SK-N-SH treated with all-trans-retinoic acid at 6 μM for 48 hours (cell line): ENCODE results near the gene CDYL.

Experiments used
- ATAC-seq: fragments of 200-7000 bp; cut with Tn5 transposase; 3 replicates; pipeline ENCODE4 v1.9.1; 2020; ENCODE audit warnings: mild to moderate bottlenecking, moderate library complexity
- ARNTL ChIP-seq: fragments of 450-650 bp; formaldehyde crosslinking; IDR thresholded peaks from 2 replicates; pipeline ENCODE4 v1.5.0; 2020; ENCODE audit warnings: low read depth, mild to moderate bottlenecking, moderate library complexity, borderline replicate concordance
- BACH2 ChIP-seq: fragments of 250-450 bp; sonication (Bioruptor Pico); IDR thresholded peaks from 2 replicates; pipeline ENCODE4 v1.9.0; 2021; ENCODE audit warnings: mild to moderate bottlenecking, borderline replicate concordance
- CSDC2 ChIP-seq: fragments of 250-450 bp; sonication (Bioruptor Pico); IDR thresholded peaks from 2 replicates; pipeline ENCODE4 v1.5.0; 2020; ENCODE audit warnings: mild to moderate bottlenecking, moderate library complexity
- ESRRG ChIP-seq: fragments of 250-450 bp; sonication (Bioruptor Pico); IDR thresholded peaks from 2 replicates; pipeline ENCODE4 v1.6.1; 2021; ENCODE audit warnings: mild to moderate bottlenecking
- GLIS3 ChIP-seq: fragments of 250-450 bp; sonication (Bioruptor Pico); IDR thresholded peaks from 2 replicates; pipeline ENCODE4 v1.5.0; 2020; ENCODE audit warnings: mild to moderate bottlenecking, moderate library complexity
- ISL1 ChIP-seq: fragments of 250-450 bp; sonication (Bioruptor Pico); IDR thresholded peaks from 2 replicates; pipeline ENCODE4 v2.1.2; 2022; ENCODE audit warnings: mild to moderate bottlenecking, moderate library complexity
- OSR1 ChIP-seq: fragments of 250-450 bp; sonication (Bioruptor Pico); IDR thresholded peaks from 2 replicates; pipeline ENCODE4 v1.8.0; 2022; ENCODE audit warnings: moderate library complexity, mild to moderate bottlenecking, inconsistent platforms
- PPARA ChIP-seq: fragments of 250-450 bp; sonication (Bioruptor Pico); IDR thresholded peaks from 2 replicates; pipeline ENCODE4 v1.5.0; 2020; ENCODE audit warnings: mild to moderate bottlenecking, borderline replicate concordance
- RARB ChIP-seq: fragments of 250-450 bp; sonication (Bioruptor Pico); IDR thresholded peaks from 2 replicates; pipeline ENCODE4 v1.8.0; 2021; ENCODE audit warnings: mild to moderate bottlenecking, moderate library complexity
- SNAI2 ChIP-seq: fragments of 250-450 bp; sonication (Bioruptor Pico); IDR thresholded peaks from 2 replicates; pipeline ENCODE4 v1.5.0; 2020; ENCODE audit warnings: mild to moderate bottlenecking, moderate library complexity
- TCF4 ChIP-seq: fragments of 250-450 bp; sonication (Bioruptor Pico); IDR thresholded peaks from 2 replicates; pipeline ENCODE4 v1.8.0; 2021; ENCODE audit warnings: mild to moderate bottlenecking, moderate library complexity, borderline replicate concordance
- TOX ChIP-seq: fragments of 250-450 bp; sonication (Bioruptor Pico); IDR thresholded peaks from 2 replicates; pipeline ENCODE4 v1.8.0; 2021; ENCODE audit warnings: mild to moderate bottlenecking, moderate library complexity, borderline replicate concordance
- ZC3H10 ChIP-seq: fragments of 250-450 bp; sonication (Bioruptor Pico); IDR thresholded peaks from 2 replicates; pipeline ENCODE4 v1.5.1; 2021; ENCODE audit warnings: mild to moderate bottlenecking, moderate library complexity
- ZFP3 ChIP-seq: fragments of 250-450 bp; sonication (Bioruptor Pico); IDR thresholded peaks from 2 replicates; pipeline ENCODE4 v1.5.0; 2020; ENCODE audit warnings: mild to moderate bottlenecking, moderate library complexity
- ZFP30 ChIP-seq: fragments of 450-650 bp; formaldehyde crosslinking; IDR thresholded peaks from 2 replicates; pipeline ENCODE4 v1.5.0; 2022; ENCODE audit warnings: mild to moderate bottlenecking, moderate library complexity
- ZNF565 ChIP-seq: fragments of 450-650 bp; formaldehyde crosslinking; conservative IDR thresholded peaks from 2 replicates; pipeline ENCODE4 v1.5.0; 2020; ENCODE audit warnings: low read depth, mild to moderate bottlenecking, moderate library complexity
- ZNF70 ChIP-seq: fragments of 450-650 bp; formaldehyde crosslinking; IDR thresholded peaks from 2 replicates; pipeline ENCODE4 v1.5.0; 2020; ENCODE audit warnings: mild to moderate bottlenecking, moderate library complexity
- ZNF8 ChIP-seq: fragments of 450-650 bp; formaldehyde crosslinking; IDR thresholded peaks from 2 replicates; pipeline ENCODE4 v1.5.0; 2020; ENCODE audit warnings: mild to moderate bottlenecking, moderate library complexity
- TF ChIP-seq, protein P1 (sequence below): fragments of 250-450 bp; sonication (Bioruptor Pico); IDR thresholded peaks from 2 replicates; pipeline ENCODE4 v1.5.1; 2021; ENCODE audit warnings: mild to moderate bottlenecking, moderate library complexity
- TF ChIP-seq, protein P2 (sequence below): fragments of 250-450 bp; sonication (Bioruptor Pico); IDR thresholded peaks from 2 replicates; pipeline ENCODE4 v1.5.1; 2020; ENCODE audit warnings: low read depth, mild to moderate bottlenecking, moderate library complexity
- TF ChIP-seq, protein P3 (sequence below): fragments of 250-450 bp; sonication (Bioruptor Pico); IDR thresholded peaks from 2 replicates; pipeline ENCODE4 v1.8.0; 2020; ENCODE audit warnings: mild to moderate bottlenecking, moderate library complexity, borderline replicate concordance
- TF ChIP-seq, protein P4 (sequence below): fragments of 250-450 bp; sonication (Bioruptor Pico); IDR thresholded peaks from 2 replicates; pipeline ENCODE4 v1.8.0; 2021; ENCODE audit warnings: low read depth, mild to moderate bottlenecking, moderate library complexity, borderline replicate concordance

Gene CDYL

DNA sequence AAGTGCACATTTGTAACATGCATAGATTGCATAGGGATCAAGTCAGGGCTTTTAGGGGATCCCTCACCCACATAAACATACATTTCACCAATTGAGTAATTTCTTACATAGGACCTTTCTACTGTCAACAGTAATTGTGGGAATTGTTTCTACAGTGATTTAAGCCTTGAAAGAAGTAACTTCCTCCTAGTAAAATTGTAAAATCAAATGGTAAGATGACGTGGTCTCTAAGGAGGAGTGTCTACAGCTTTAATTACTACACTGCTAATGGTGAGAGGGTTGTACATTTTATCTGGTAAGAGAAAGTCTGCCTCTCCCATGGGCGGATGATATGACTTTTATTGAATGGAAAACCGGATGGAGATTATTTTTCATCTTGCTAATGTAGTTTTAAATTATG is 129.6 kb downstream of the CDYL start (continued):
- TF ChIP-seq, protein P1, sequence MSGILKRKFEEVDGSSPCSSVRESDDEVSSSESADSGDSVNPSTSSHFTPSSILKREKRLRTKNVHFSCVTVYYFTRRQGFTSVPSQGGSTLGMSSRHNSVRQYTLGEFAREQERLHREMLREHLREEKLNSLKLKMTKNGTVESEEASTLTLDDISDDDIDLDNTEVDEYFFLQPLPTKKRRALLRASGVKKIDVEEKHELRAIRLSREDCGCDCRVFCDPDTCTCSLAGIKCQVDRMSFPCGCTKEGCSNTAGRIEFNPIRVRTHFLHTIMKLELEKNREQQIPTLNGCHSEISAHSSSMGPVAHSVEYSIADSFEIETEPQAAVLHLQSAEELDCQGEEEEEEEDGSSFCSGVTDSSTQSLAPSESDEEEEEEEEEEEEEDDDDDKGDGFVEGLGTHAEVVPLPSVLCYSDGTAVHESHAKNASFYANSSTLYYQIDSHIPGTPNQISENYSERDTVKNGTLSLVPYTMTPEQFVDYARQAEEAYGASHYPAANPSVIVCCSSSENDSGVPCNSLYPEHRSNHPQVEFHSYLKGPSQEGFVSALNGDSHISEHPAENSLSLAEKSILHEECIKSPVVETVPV (CRISPR knock-in tag), result no peak

DNA sequence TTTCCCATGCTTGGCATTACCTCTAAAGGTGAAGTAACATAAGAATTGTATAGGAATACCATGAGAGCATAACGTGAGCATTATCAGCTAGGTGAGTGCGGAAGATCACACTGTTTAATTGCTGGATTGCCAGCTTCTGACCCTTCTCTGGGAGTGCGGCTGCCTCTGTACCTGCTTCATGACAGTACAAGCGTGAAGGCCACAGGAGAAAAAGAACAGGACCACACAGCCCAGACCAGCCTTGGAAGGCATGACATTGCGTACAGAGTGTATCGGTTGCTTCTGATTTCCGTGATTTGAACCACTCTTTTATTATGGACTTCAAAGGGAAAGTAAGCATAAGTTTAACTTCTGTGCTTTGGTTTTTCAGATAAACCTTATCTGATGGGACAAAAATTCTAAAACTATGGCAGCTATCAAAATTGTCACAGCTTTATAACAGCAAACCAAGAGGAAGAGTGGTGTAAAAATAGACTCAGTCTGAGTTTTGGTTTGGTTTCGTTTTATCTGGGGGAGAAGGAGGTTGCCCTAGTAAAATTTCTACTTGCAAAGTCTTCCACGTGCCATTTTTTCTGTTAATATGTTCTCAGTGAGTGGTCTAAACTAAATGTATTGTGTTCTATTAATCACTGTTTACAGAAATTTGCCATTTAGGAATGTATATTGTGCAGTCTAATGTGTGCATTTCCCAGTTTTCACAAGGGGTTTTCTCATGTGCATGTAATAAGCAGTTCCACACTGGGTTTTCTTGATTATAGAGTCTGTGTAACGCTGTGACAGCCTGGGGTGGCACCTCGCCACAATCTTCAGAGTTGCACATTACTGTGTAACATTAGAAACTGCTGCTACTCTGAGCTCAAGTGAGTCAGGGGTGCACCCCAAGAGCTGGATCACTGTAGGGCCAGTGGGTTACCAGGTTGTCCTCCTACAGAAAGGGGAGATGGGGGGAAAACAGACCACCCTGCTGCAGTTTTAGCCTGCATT is 130.4 kb downstream of the CDYL start:
- ATAC-seq, result no peak
- TF ChIP-seq, protein P2, sequence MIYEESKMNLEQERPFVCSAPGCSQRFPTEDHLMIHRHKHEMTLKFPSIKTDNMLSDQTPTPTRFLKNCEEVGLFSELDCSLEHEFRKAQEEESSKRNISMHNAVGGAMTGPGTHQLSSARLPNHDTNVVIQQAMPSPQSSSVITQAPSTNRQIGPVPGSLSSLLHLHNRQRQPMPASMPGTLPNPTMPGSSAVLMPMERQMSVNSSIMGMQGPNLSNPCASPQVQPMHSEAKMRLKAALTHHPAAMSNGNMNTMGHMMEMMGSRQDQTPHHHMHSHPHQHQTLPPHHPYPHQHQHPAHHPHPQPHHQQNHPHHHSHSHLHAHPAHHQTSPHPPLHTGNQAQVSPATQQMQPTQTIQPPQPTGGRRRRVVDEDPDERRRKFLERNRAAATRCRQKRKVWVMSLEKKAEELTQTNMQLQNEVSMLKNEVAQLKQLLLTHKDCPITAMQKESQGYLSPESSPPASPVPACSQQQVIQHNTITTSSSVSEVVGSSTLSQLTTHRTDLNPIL (CRISPR knock-in tag), result no peak

DNA sequence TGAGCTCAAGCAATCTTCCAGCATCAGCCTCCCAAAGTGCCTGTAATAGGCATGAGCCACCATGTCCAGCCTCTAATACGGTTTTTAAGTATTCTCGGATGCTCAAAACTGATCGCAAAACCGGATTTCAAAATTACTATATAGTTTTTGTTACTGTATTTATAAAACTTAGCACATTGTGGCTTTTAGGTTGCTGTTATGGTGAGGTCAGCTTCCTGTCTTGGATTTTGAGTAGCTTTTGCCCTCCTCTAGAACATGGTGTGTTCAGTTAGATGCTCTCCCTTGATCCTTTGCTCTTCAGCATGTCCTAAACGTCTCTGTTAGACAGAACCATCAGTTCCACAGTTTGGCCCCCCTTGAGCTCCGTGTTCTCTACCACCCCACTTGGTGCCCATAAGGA is 131.4 kb downstream of the CDYL start:
- TF ChIP-seq ZNF565 (CRISPR knock-in tag), result no peak
- TF ChIP-seq ZNF8 (CRISPR knock-in tag), result no peak
- TF ChIP-seq ZNF70 (CRISPR knock-in tag), result no peak
- TF ChIP-seq ESRRG (CRISPR knock-in tag), result no peak
- no peak for TF ChIP-seq ARNTL (CRISPR knock-in tag)
- no peak for TF ChIP-seq TOX
- TF ChIP-seq, protein P3, sequence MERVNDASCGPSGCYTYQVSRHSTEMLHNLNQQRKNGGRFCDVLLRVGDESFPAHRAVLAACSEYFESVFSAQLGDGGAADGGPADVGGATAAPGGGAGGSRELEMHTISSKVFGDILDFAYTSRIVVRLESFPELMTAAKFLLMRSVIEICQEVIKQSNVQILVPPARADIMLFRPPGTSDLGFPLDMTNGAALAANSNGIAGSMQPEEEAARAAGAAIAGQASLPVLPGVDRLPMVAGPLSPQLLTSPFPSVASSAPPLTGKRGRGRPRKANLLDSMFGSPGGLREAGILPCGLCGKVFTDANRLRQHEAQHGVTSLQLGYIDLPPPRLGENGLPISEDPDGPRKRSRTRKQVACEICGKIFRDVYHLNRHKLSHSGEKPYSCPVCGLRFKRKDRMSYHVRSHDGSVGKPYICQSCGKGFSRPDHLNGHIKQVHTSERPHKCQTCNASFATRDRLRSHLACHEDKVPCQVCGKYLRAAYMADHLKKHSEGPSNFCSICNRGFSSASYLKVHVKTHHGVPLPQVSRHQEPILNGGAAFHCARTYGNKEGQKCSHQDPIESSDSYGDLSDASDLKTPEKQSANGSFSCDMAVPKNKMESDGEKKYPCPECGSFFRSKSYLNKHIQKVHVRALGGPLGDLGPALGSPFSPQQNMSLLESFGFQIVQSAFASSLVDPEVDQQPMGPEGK (CRISPR knock-in tag), result no peak
- no peak for TF ChIP-seq ISL1 (CRISPR knock-in tag)
- TF ChIP-seq, protein P2 (CRISPR knock-in tag), result no peak
- no peak for TF ChIP-seq PPARA (CRISPR knock-in tag)
- no peak for TF ChIP-seq CSDC2
- TF ChIP-seq, protein P4, sequence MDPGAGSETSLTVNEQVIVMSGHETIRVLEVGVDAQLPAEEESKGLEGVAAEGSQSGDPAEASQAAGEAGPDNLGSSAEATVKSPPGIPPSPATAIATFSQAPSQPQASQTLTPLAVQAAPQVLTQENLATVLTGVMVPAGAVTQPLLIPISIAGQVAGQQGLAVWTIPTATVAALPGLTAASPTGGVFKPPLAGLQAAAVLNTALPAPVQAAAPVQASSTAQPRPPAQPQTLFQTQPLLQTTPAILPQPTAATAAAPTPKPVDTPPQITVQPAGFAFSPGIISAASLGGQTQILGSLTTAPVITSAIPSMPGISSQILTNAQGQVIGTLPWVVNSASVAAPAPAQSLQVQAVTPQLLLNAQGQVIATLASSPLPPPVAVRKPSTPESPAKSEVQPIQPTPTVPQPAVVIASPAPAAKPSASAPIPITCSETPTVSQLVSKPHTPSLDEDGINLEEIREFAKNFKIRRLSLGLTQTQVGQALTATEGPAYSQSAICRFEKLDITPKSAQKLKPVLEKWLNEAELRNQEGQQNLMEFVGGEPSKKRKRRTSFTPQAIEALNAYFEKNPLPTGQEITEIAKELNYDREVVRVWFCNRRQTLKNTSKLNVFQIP (CRISPR knock-in tag), result no peak
- TF ChIP-seq TCF4, result no peak
- TF ChIP-seq BACH2 (CRISPR knock-in tag), result no peak
- TF ChIP-seq GLIS3 (CRISPR knock-in tag), result no peak
- TF ChIP-seq, protein P1 (CRISPR knock-in tag), result no peak
- no peak for TF ChIP-seq OSR1 (CRISPR knock-in tag)
- TF ChIP-seq, all 23 proteins: peak for 0
- ATAC-seq, result no peak

DNA sequence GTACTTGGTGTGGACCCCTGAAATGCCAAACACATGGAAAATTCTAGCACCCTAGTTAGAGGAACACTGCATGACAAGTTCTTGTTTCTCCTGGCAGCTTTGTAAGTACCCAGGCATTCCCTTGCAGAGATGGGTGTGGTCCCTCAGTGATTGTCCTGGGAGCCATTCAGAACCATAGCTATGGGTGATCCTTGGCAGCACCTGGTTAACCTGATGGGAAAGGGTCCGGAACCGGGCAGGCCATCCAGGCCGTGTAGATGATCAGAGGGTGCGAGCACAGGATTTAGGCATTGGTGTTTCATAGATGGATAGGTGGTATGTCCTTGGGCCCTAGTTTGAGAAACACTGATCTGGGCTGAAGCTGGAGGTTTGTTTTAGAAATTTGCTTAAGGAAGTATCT is 131.9 kb downstream of the CDYL start:
- ATAC-seq, result no peak
- TF ChIP-seq GLIS3 (CRISPR knock-in tag), result no peak
- TF ChIP-seq, protein P3 (CRISPR knock-in tag), result no peak
- TF ChIP-seq, protein P4 (CRISPR knock-in tag), result no peak
- TF ChIP-seq ZNF70 (CRISPR knock-in tag), result no peak
- TF ChIP-seq ZFP30 (CRISPR knock-in tag), result no peak
- no peak for TF ChIP-seq ZC3H10 (CRISPR knock-in tag)
- TF ChIP-seq ZNF565 (CRISPR knock-in tag), result no peak
- no peak for TF ChIP-seq RARB (CRISPR knock-in tag)
- TF ChIP-seq OSR1 (CRISPR knock-in tag), result no peak
- no peak for TF ChIP-seq ZNF8 (CRISPR knock-in tag)
- TF ChIP-seq SNAI2 (CRISPR knock-in tag), result no peak
- TF ChIP-seq ZFP3 (CRISPR knock-in tag), result no peak
- TF ChIP-seq PPARA (CRISPR knock-in tag), result no peak
- TF ChIP-seq ARNTL (CRISPR knock-in tag), result no peak
- no peak for TF ChIP-seq CSDC2
